NCI-H1694 treated with DMSO at 0.1 percent for 48 hours (cell line): ENCODE data around the gene PRR23E.

Source experiments
- DNase-seq: peaks from one replicate; lab custom pipeline; 2025; lab: John Stamatoyannopoulos, UW

The PRR23E gene

GRCh38 chr3:127192576-127193232 lies at the start of gene PRR23E:
TSS of gene PRR23E (plus strand) at chr3:127193131. CDS start at chr3:127196686, 3,555 bp downstream.
- DNase-seq = no peak

GRCh38 chr3:127143172-127143571 lies 49.8 kb upstream of the PRR23E start:
- DNase-seq = no peak

GRCh38 chr3:127144631-127145030 lies 48.3 kb upstream of the PRR23E start:
- DNase-seq = no peak

- DNase-seq = no peak
Observed at GRCh38 chr3:127145266-127145665, 47.7 kb upstream of the PRR23E start.

- no peak for DNase-seq
Observed at GRCh38 chr3:127147291-127147885, 45.5 kb upstream of the PRR23E start.

GRCh38 chr3:127149621-127150310 lies 43.2 kb upstream of the PRR23E start:
- no peak for DNase-seq

GRCh38 chr3:127150513-127151250 lies 42.2 kb upstream of the PRR23E start:
- DNase-seq = peak; percentile 45

GRCh38 chr3:127151251-127151564 lies 41.7 kb upstream of the PRR23E start:
- DNase-seq = peak; percentile 19

- DNase-seq = no peak
Observed at GRCh38 chr3:127151992-127152650, 40.8 kb upstream of the PRR23E start.

GRCh38 chr3:127152684-127153505 lies 40.0 kb upstream of the PRR23E start:
- DNase-seq = peak; percentile 77

GRCh38 chr3:127153506-127153815 lies 39.5 kb upstream of the PRR23E start:
- no peak for DNase-seq

- no peak for DNase-seq
Observed at GRCh38 chr3:127156338-127157050, 36.4 kb upstream of the PRR23E start.

GRCh38 chr3:127157171-127157828 lies 35.6 kb upstream of the PRR23E start:
- peak; percentile 76 for DNase-seq

GRCh38 chr3:127158614-127159229 lies 34.2 kb upstream of the PRR23E start:
- no peak for DNase-seq

- DNase-seq = peak; percentile 38
Observed at GRCh38 chr3:127159543-127159942, 33.4 kb upstream of the PRR23E start.

- no peak for DNase-seq
Observed at GRCh38 chr3:127161236-127161635, 31.7 kb upstream of the PRR23E start.

- no peak for DNase-seq
Observed at GRCh38 chr3:127161973-127162579, 30.9 kb upstream of the PRR23E start.

GRCh38 chr3:127162947-127163645 lies 29.8 kb upstream of the PRR23E start:
- DNase-seq = no peak

GRCh38 chr3:127164615-127165014 lies 28.3 kb upstream of the PRR23E start:
- DNase-seq = no peak
